HPDE6-E6E7 (cell line): Measurements from ENCODE around the gene PIGR.
A peak's percentile ranks its signal among the peaks of the same experiment; 100 is the strongest.

Experiments
- DNase-seq: peaks from one replicate; pipeline ENCODE4 v3.0.0; 2011; ENCODE audit warnings: missing footprints; ENCODE audit errors: extremely low spot score

PIGR gene, protein sequence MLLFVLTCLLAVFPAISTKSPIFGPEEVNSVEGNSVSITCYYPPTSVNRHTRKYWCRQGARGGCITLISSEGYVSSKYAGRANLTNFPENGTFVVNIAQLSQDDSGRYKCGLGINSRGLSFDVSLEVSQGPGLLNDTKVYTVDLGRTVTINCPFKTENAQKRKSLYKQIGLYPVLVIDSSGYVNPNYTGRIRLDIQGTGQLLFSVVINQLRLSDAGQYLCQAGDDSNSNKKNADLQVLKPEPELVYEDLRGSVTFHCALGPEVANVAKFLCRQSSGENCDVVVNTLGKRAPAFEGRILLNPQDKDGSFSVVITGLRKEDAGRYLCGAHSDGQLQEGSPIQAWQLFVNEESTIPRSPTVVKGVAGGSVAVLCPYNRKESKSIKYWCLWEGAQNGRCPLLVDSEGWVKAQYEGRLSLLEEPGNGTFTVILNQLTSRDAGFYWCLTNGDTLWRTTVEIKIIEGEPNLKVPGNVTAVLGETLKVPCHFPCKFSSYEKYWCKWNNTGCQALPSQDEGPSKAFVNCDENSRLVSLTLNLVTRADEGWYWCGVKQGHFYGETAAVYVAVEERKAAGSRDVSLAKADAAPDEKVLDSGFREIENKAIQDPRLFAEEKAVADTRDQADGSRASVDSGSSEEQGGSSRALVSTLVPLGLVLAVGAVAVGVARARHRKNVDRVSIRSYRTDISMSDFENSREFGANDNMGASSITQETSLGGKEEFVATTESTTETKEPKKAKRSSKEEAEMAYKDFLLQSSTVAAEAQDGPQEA

GRCh38 chr1:206946261-206946660, at the start of gene PIGR:
Gene PIGR (minus strand): TSS chr1:206946466. CDS start chr1:206940531, 5,935 bp downstream.
- DNase-seq, result no peak

DNA sequence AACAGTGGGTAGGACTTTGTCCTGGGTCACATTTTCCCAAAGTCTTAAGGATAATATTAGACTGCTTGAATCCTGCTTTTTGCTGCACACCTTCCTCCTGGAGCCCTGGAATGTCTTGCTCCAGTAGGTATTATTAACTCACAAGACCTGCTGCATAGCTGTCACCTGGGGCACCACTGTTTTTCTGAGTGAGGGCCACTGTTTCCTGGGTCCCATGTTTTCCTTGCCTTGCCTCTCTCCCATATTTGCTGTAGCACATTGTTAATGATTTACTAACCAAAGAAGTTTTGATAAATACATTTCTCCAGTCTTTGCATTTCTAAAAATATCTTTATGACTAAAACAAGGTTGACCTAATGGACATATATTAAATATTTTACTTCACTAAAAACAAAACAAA, 46.5 kb upstream of the PIGR start:
- DNase-seq, result no peak

DNA sequence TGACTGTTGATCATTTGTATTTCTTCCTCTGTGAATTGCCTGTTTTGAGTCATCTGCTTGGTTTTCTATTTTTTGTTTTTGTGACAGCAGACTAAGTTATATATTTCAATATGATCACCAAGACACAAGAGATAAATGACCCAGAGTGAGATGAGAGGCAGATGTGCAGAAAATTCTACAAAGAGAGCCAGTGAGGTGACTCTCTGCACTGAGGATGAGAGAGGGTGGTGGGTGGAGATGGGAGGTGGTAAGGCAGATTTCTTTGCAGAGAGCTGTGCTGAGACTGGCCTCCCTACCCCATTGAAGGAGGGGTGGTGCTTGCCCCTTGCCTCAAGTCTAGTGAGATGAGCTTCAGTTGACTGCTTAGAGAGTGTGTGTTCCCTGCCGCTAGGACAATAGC, 41.6 kb upstream of the PIGR start:
- DNase-seq, result no peak

DNA sequence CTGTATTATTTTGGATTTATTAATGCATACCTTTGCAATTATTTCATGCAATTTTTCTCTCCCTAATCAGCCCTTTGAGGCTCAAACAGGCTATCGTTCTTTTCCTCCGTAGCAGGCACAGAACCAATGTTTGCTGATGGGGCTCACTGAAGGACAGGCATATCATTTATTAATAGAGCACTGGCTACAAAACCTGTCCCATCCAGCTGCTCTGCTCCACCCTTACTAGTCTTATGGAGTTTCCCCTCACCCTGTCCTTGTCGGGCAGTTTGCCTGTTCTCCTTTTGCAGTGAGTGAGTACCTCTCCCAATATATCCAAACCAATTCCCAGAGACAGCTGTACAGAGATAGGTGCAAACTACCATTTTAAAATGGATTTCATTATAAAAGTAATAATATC, 40.6 kb upstream of the PIGR start:
- no peak for DNase-seq

DNA sequence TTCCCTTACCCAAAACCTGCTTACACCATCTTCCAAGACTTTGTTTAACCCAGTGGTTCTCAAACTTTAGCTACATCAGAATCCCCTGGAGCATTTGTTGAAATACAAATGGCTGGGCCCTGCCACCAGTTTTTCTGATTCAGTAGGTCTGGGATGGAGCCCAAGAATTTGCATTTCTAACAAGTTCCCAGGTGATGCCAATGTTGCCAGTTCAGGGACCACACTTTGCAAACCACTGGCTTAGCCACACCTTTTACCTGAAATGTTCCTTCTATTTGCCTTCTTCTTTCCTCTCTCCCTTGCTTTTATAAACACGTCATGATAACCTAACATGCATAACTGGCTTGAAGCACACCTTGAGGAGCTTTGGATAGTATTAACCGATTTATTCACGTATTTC, 40.1 kb upstream of the PIGR start:
- DNase-seq, result no peak

DNA sequence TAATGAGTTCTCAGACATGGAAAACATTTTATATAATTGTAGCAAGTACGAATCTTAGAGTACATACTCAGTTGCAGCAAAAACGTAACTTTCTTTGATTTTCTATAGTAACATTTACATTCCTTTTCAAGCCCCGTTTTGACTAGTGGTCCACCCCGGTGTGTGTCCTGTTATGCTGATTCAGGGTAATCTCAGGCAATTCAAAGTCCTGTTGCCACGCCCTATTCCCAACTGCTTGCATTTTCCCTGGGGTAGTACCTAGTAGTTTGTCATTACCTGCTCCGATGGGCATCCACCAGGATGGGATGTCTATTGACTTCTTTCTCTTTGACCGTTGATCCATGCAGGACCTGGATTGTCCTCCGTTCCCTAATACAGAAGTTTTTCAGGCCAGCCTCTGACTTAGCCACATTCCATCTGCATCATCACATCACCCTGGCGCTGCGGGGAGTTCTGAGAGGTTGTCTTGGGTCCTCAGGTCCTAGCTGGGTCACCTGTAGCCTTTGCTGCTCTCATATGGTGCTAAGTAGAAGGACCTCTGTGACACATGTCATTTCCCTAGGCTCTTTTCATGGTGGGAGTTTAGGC, 39.0 kb upstream of the PIGR start:
- no peak for DNase-seq

GRCh38 chr1:206982216-206982615, 36.0 kb upstream of the PIGR start:
- peak; percentile 65 for DNase-seq

- peak; percentile 40 for DNase-seq
Observed at GRCh38 chr1:206979379-206980043, 33.2 kb upstream of the PIGR start.

DNA sequence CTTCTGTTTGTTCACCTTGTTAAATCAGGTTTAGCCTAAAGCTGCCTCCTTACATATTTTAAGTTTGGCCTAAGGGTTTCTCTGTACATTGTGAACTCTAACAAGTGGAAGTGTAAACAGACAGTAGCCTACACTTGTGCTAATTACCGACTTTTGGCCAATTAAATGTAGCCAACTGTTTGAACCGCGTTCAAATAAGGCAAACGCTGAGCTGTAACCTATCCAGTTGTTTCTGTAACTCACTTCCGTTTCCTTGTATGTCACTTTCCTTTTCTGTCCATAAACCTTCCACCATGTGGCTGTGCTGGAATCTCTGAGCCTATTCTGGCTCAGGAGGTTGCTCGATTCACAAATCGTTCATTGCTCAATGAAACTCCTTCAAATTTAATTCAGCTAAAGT, 32.0 kb upstream of the PIGR start:
- DNase-seq, result no peak

DNA sequence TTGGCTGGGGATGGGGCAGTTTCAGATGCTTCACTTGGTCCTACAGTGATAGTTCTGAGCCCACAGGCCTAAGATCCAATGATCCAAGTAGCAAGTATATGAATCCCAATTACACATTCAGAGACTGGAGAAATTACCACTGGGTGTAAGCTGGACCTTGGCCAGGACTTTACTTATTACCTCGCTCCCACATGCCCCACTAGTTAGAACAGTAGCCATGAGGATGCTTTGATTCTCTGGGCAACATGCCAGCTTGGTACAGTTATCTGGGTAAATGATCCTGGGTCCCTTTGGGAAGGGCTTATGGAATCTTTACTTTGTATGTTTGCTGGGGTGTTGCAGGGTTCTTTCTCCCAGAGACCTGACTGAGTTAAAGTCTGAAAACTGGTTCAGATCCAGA, 29.0 kb upstream of the PIGR start:
- DNase-seq, result no peak

- DNase-seq, result no peak
Observed at GRCh38 chr1:206974140-206974539, 27.9 kb upstream of the PIGR start.

DNA sequence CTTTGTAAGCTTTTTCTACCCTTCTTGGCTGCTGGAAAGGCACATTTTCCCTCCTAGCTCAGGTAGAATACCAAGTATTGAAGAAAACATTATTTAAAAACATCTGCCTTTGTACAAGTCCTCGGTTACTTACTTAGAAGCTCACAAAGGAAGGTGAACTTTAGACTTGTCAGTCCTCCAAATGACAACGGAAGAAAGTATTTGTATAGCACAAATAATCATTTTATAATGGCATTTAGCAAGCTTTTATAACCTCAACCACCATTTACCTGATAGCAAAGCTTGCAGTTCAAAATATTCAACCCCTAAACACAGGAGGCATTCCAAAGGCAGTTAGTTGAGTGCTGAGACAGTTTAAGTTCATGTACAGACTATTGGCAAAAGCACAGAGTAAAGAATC, 26.5 kb upstream of the PIGR start:
- no peak for DNase-seq

- DNase-seq, result no peak
Observed at GRCh38 chr1:206971029-206971655, 24.9 kb upstream of the PIGR start.

GRCh38 chr1:206970446-206970845, 24.2 kb upstream of the PIGR start, which contains the start of gene FCAMR:
Gene FCAMR (minus strand): TSS chr1:206970460. CDS start chr1:206970125, 335 bp downstream.
- DNase-seq, result no peak

- DNase-seq, result no peak
Observed at GRCh38 chr1:206969090-206969489, 22.8 kb upstream of the PIGR start.

GRCh38 chr1:206967096-206967849, 21.0 kb upstream of the PIGR start:
- DNase-seq, result no peak

DNA sequence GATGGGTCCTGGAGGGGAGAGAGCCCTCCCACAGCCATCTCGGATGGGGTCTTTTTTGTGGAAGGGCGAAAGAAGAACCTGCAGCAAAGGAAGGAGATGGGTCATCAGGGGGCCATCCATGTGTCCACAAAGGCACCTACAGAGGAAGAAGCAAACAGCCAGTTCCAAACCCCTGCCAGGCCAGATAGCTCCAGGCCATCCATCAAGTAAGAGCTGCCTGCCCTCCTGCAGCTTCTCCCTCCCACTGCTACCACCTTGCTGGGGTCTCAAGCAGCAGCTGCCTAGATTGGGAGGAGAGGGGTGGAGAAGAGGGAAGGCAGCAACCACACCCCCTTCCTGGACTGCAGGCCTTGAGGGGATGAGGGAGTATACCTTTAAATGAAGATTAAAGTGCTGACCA, 19.5 kb upstream of the PIGR start:
- no peak for DNase-seq

- no peak for DNase-seq
Observed at GRCh38 chr1:206963740-206964139, 17.5 kb upstream of the PIGR start.

DNA sequence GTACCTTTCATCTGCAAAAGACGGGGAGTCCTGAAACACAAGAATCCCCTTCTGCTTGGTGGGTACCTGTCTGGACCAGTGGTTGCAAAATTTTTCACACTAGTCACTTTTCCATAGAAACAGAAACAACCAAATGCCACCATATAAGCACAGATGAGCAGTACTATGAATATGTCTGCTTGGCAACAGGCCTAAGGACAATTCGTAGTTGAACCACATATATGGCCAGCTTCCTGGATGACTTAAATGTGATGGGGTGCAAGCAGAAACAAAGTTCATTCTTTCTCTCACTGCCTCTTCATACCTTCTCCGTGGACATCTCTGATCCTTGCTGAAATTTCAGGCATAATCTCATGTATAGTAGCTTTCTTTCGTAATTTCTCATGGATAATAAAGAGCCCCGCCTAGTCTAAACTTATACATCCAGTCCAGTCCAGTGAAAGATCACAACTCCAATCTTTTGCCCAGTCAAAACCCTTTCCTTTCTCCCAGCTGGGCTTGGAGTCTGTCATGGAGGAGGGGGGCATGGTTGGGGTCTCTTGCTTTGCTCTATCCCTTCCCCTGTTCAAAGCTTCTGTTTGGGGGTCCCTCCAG, 16.9 kb upstream of the PIGR start:
- no peak for DNase-seq

DNA sequence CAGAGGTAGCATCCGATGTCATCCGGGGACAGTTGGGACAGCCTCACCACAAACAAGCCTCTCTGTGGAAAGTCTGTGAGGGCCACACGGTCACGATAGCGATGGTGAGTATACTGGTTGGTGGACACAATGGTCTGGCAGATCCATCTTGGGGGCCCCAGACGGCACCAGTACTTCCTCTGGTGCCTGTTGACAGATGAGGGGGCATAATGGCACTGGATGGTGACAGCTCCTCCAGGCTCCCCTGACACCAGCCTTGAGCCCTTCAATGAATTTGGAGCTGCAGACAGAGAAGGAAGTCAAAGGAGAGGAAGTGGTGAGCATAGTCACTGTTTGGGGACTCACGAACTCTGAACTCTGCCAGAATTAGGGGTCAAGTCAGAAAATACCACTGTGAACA, 16.0 kb upstream of the PIGR start:
- DNase-seq, result no peak

GRCh38 chr1:206961668-206962067, 15.4 kb upstream of the PIGR start:
- DNase-seq, result peak; percentile 88
